Measurements from ENCODE around the gene KRTAP13-2.

Gene KRTAP13-2, protein sequence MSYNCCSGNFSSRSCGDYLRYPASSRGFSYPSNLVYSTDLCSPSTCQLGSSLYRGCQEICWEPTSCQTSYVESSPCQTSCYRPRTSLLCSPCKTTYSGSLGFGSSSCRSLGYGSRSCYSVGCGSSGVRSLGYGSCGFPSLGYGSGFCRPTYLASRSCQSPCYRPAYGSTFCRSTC

DNA sequence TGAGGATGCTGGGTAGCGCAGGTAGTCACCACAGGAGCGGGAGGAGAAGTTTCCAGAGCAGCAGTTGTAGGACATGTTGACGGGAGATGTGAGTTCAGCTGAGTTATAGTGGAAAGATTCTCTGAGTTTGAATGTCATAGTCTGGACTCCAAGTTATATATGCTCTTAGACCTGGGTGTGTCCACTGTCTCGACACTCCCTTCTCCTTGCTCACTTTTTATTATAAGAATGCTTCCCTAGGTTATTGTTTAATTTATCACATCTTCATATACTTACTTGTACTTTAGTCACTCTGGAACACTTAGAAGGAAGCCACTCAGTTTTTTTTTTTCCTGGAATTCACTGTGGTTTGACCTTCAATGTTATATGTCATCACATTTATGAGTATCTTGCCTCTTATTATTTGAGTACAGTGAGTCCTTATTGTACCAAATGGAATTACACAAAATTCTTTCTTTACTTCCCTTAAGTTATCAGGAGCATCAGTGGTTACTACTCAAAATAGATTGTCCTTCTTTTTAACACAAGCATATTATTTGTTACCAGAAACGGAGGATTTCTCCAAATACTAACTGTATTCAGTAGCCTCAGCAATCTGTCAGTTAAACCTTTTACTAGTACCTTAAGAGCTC lies at the start of gene KRTAP13-2:
Gene KRTAP13-2 (minus strand): TSS at position 133 of the 632 bp plus-strand sequence. CDS start 58 bp downstream, at position 75.
- no peaks in the 10 kb centered on the region for H3K4me1 ChIP-seq (ENCODE audit: control insufficient read depth in 1 of 2, insufficient read depth in 2 of 2, low read length in 2 of 2)
- H3K27me3 ChIP-seq (ENCODE audit: control insufficient read depth in 1 of 2, insufficient read depth in 2 of 2, low read length in 2 of 2), result no peaks in the 10 kb centered on the region
- no peak within 1 kb of the TSS for H3K9ac ChIP-seq (ENCODE audit: low read depth in 1 of 2, low read length in 2 of 2)
- no peak within 1 kb of the TSS for H3K27ac ChIP-seq (ENCODE audit: low read depth, low read length)
- no peaks in the 10 kb centered on the region for H3K36me3 ChIP-seq (ENCODE audit: control insufficient read depth in 1 of 2, insufficient read depth in 2 of 2, low read length in 2 of 2)
- no peak within 1 kb of the TSS for H3K4me3 ChIP-seq (ENCODE audit: low read depth in 1 of 2, low read length in 2 of 2)
- no peaks in the 10 kb centered on the region for H3K9me3 ChIP-seq (ENCODE audit: control insufficient read depth in 1 of 2, low read length in 2 of 2)

DNA sequence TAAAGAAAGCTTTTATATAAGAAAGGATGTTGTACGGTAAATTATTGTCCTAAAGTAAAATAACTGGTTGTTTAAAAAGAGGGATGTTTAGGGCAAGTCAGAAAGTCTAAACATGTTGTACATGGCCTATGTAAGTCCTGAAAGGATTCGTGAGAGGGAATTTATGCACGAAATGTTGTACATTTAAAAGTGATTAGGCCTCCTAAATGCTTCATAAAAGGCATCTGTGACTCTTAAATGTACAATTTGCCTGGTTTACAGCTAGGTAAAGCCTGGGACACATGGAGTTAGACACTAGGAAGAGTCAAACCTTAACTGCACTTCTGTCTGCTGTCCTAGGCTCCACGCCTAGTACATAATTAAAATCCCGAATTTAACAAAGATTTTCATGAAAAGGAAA lies 43.9 kb upstream of the KRTAP13-2 start:
- Histone ChIP-seq H3K4me1 (ENCODE audit: control insufficient read depth in 1 of 2, insufficient read depth in 2 of 2, low read length in 2 of 2) (no peaks in the 10 kb centered on the region), H3K27ac (ENCODE audit: low read depth, low read length) (no peak overlapping the region), H3K36me3 (ENCODE audit: control insufficient read depth in 1 of 2, insufficient read depth in 2 of 2, low read length in 2 of 2) (no peaks in the 10 kb centered on the region), H3K9me3 (ENCODE audit: control insufficient read depth in 1 of 2, low read length in 2 of 2) (peaks cover 0 to 11% of the 10 kb centered on the region in 2 donors), H3K27me3 (ENCODE audit: control insufficient read depth in 1 of 2, insufficient read depth in 2 of 2, low read length in 2 of 2) (no peaks in the 10 kb centered on the region), H3K4me3 (ENCODE audit: low read depth in 1 of 2, low read length in 2 of 2) (no peak overlapping the region), H3K9ac (ENCODE audit: low read depth in 1 of 2, low read length in 2 of 2) (no peak overlapping the region)

DNA sequence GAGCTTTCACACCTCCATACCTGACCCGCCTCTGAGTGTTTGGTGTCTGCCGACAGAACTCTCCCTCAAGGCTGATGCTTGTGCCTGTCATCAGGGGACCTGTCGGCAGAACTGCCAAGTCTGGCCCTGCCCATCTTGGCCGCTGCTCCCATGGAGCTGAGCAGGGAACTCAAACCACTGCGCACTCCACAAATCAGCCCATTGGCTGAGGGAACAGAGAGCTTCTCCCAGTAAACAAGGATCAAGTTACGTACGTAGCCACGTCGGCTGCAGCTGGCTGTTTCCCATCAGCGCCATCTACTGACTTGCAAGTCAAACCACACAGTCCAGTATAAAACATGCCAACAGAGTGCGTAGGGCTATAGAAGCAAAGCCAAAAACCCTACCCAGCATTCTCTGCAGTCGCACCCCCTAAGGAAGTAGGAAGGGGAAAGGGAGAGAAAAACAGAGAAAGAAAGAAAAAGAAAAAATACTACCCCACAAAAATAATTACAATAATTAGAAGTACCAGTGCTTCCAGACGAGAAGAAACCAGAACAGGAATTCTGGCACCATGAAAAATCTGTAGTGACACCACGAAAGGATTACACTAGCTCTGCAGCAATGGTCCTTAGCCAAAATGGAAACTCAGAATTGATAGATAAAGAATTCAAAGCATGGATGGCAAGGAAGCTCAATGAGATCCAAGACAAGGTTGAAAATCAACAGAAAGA lies 36.9 kb upstream of the KRTAP13-2 start:
- Histone ChIP-seq H3K4me1 (ENCODE audit: control insufficient read depth in 1 of 2, insufficient read depth in 2 of 2, low read length in 2 of 2) (no peaks in the 10 kb centered on the region), H3K27me3 (ENCODE audit: control insufficient read depth in 1 of 2, insufficient read depth in 2 of 2, low read length in 2 of 2) (no peaks in the 10 kb centered on the region), H3K36me3 (ENCODE audit: control insufficient read depth in 1 of 2, insufficient read depth in 2 of 2, low read length in 2 of 2) (no peaks in the 10 kb centered on the region), H3K27ac (ENCODE audit: low read depth, low read length) (no peak overlapping the region), H3K9ac (ENCODE audit: low read depth in 1 of 2, low read length in 2 of 2) (no peak overlapping the region), H3K9me3 (ENCODE audit: control insufficient read depth in 1 of 2, low read length in 2 of 2) (peaks cover 4 to 9% of the 10 kb centered on the region in 2 donors), H3K4me3 (ENCODE audit: low read depth in 1 of 2, low read length in 2 of 2) (no peak overlapping the region)

DNA sequence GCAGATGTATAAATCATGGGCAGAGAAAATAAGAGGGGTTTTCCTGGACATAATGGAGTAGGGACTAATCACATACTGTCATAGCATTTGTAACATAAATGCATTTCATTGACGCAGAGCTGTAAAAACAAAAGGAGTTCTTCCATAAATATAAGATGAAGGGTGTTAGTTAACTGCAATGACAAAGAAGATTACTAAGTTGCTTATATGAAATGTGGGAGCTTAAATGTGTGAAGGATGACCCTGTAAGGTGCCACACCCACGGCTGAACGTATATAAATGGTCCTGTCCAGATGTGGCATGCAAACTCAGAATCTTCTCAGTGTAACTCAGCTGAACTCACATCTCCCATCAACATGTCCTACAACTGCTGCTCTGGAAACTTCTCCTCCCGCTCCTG lies 23.7 kb upstream of the KRTAP13-2 start, which contains the start of gene KRTAP13-1:
Gene KRTAP13-1 (plus strand): TSS at position 301 of the 400 bp plus-strand sequence. CDS start 56 bp downstream, at position 357.
- no peaks in the 10 kb centered on the region for H3K27me3 ChIP-seq (ENCODE audit: control insufficient read depth in 1 of 2, insufficient read depth in 2 of 2, low read length in 2 of 2)
- no peaks in the 10 kb centered on the region for H3K36me3 ChIP-seq (ENCODE audit: control insufficient read depth in 1 of 2, insufficient read depth in 2 of 2, low read length in 2 of 2)
- no peaks in the 10 kb centered on the region for H3K4me1 ChIP-seq (ENCODE audit: control insufficient read depth in 1 of 2, insufficient read depth in 2 of 2, low read length in 2 of 2)
- H3K9ac ChIP-seq (ENCODE audit: low read depth in 1 of 2, low read length in 2 of 2), result no peak within 1 kb of the TSS
- H3K4me3 ChIP-seq (ENCODE audit: low read depth in 1 of 2, low read length in 2 of 2), result no peak within 1 kb of the TSS
- H3K27ac ChIP-seq (ENCODE audit: low read depth, low read length), result no peak within 1 kb of the TSS
- no peaks in the 10 kb centered on the region for H3K9me3 ChIP-seq (ENCODE audit: control insufficient read depth in 1 of 2, low read length in 2 of 2)

DNA sequence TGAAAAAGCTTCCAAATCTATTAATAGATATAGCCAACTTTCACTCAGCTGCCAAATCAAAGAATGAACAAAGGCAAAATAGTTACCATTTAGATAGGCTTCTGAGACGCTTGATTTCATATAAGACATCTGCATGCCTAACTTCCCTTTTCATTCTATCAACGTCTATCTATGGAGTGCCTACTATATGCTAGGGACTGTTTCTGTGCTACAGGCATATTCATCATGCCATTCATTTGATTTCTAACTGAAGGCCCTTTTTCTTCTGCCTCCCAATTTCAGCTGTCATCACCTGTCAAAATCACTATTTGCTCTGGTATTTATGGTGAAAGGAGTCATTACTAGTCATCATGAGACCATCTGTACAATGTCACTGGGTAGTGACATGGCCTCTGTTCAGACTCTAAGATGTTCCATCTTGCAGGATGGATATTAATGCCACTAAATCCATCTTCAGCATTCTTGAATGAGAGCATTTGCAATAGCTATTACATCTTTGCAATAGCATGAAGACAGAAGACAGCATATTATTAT lies 19.5 kb upstream of the KRTAP13-2 start:
- H3K27me3 ChIP-seq (ENCODE audit: control insufficient read depth in 1 of 2, insufficient read depth in 2 of 2, low read length in 2 of 2), result no peaks in the 10 kb centered on the region
- no peak overlapping the region for H3K9ac ChIP-seq (ENCODE audit: low read depth in 1 of 2, low read length in 2 of 2)
- no peak overlapping the region for H3K4me3 ChIP-seq (ENCODE audit: low read depth in 1 of 2, low read length in 2 of 2)
- H3K4me1 ChIP-seq (ENCODE audit: control insufficient read depth in 1 of 2, insufficient read depth in 2 of 2, low read length in 2 of 2), result no peaks in the 10 kb centered on the region
- no peaks in the 10 kb centered on the region for H3K36me3 ChIP-seq (ENCODE audit: control insufficient read depth in 1 of 2, insufficient read depth in 2 of 2, low read length in 2 of 2)
- H3K9me3 ChIP-seq (ENCODE audit: control insufficient read depth in 1 of 2, low read length in 2 of 2), result no peaks in the 10 kb centered on the region
- H3K27ac ChIP-seq (ENCODE audit: low read depth, low read length), result no peak overlapping the region

DNA sequence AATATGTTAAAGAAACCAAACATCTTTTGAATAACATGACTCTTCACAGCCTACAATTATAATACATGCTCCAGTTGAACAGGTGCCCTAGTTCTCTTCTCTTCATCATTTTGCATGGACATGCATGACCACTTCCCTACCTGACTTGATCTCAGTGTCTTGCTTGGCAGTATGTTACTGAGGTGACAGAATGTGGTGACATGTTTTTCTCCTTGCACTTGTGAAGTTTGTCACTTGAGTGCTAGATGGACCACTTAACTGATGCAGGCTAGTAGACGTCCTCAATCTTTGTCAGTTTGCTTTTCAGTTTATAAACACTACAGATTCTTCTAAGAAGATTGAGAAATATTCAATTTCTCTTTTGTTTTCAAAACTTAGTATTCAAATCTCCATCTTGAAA lies 10.1 kb upstream of the KRTAP13-2 start:
- Histone ChIP-seq H3K4me3 (ENCODE audit: low read depth in 1 of 2, low read length in 2 of 2) (no peak overlapping the region), H3K4me1 (ENCODE audit: control insufficient read depth in 1 of 2, insufficient read depth in 2 of 2, low read length in 2 of 2) (no peaks in the 10 kb centered on the region), H3K9me3 (ENCODE audit: control insufficient read depth in 1 of 2, low read length in 2 of 2) (peaks cover 0 to 7% of the 10 kb centered on the region in 2 donors), H3K9ac (ENCODE audit: low read depth in 1 of 2, low read length in 2 of 2) (no peak overlapping the region), H3K27ac (ENCODE audit: low read depth, low read length) (no peak overlapping the region), H3K36me3 (ENCODE audit: control insufficient read depth in 1 of 2, insufficient read depth in 2 of 2, low read length in 2 of 2) (no peaks in the 10 kb centered on the region), H3K27me3 (ENCODE audit: control insufficient read depth in 1 of 2, insufficient read depth in 2 of 2, low read length in 2 of 2) (no peaks in the 10 kb centered on the region)

DNA sequence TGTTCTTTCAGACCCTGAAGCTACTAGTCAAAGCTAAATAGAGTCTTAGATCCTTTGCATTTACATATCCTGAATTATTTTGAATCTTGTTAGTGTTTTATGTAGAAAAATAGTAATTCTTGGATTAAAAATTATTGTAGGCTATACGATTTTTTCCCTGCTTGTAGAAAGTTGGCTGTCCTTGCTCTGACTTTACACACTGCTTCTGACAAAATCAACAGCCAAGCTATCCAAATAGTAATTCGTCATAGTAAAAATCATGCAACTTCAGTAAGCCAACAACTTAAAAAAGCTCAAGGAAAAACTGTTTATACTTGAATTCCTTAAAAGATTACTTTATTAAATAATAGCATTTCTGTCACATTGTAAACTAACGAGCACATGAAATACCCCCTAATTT lies 16.2 kb downstream of the KRTAP13-2 start:
- H3K4me1 ChIP-seq (ENCODE audit: control insufficient read depth in 1 of 2, insufficient read depth in 2 of 2, low read length in 2 of 2), result no peaks in the 10 kb centered on the region
- H3K9me3 ChIP-seq (ENCODE audit: control insufficient read depth in 1 of 2, low read length in 2 of 2), result peaks cover 0 to 5% of the 10 kb centered on the region in 2 donors
- H3K9ac ChIP-seq (ENCODE audit: low read depth in 1 of 2, low read length in 2 of 2), result no peak overlapping the region
- no peaks in the 10 kb centered on the region for H3K27me3 ChIP-seq (ENCODE audit: control insufficient read depth in 1 of 2, insufficient read depth in 2 of 2, low read length in 2 of 2)
- H3K27ac ChIP-seq (ENCODE audit: low read depth, low read length), result no peak overlapping the region
- H3K4me3 ChIP-seq (ENCODE audit: low read depth in 1 of 2, low read length in 2 of 2), result no peak overlapping the region
- no peaks in the 10 kb centered on the region for H3K36me3 ChIP-seq (ENCODE audit: control insufficient read depth in 1 of 2, insufficient read depth in 2 of 2, low read length in 2 of 2)

DNA sequence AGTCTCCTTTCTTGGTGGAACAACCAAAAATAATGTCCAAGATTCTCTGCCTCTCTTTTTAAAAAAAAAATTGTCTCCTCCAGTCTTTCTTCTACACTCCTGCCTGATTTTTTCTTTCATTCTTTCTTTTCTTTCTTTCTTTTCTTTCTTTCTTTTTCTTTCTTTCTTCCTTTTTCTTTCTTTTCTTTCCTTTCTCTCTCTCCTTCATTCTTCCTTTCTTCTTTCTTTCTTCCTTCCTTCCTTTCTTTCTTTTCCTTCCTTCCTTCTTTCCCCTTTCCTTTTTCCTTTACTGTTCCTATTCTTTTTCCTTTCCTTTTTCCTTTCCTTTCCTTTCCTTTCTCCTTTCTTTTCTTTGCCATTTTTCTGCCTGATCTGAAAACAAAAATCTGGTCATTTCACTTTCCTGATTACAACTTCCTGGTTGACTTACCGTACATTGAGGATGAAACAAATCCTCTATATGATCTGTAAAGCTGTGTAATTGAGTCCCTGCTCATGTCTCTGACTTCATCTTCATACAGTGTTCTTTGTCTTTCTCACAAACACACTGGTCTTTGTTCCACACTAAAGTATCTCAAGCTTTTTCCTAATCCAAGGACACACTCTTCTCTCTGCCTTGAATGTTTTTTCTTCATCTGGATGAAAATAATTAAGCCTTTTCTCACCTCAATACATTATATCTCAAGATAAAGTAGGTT lies 17.6 kb downstream of the KRTAP13-2 start:
- H3K4me1 ChIP-seq (ENCODE audit: control insufficient read depth in 1 of 2, insufficient read depth in 2 of 2, low read length in 2 of 2), result no peaks in the 10 kb centered on the region
- H3K9ac ChIP-seq (ENCODE audit: low read depth in 1 of 2, low read length in 2 of 2), result no peak overlapping the region

DNA sequence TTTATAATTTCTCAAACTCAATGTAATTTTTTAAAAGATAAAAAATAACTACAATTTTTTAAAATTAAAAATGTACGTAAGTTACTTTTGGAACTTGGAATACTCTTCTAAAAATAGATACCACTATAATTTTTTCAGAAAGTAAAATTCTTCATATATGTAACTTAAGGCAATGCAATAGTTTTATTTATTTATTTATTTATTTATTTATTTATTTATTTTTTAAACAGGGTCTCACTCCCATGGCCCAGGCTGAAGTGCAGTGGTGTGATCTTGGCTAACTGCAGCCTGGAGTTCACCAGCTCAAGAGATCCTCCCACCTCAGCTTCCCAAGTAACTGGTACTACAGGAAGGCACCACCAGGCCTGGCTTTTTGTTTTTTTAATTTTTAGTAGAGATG lies 20.5 kb downstream of the KRTAP13-2 start:
- Histone ChIP-seq H3K9ac (ENCODE audit: low read depth in 1 of 2, low read length in 2 of 2) (no peak overlapping the region), H3K4me1 (ENCODE audit: control insufficient read depth in 1 of 2, insufficient read depth in 2 of 2, low read length in 2 of 2) (no peaks in the 10 kb centered on the region), H3K27ac (ENCODE audit: low read depth, low read length) (no peak overlapping the region), H3K9me3 (ENCODE audit: control insufficient read depth in 1 of 2, low read length in 2 of 2) (no peaks in the 10 kb centered on the region), H3K4me3 (ENCODE audit: low read depth in 1 of 2, low read length in 2 of 2) (no peak overlapping the region), H3K27me3 (ENCODE audit: control insufficient read depth in 1 of 2, insufficient read depth in 2 of 2, low read length in 2 of 2) (no peaks in the 10 kb centered on the region), H3K36me3 (ENCODE audit: control insufficient read depth in 1 of 2, insufficient read depth in 2 of 2, low read length in 2 of 2) (no peaks in the 10 kb centered on the region)

More for the DNA sequence above, 17.6 kb downstream of the KRTAP13-2 start:
- H3K36me3 ChIP-seq (ENCODE audit: control insufficient read depth in 1 of 2, insufficient read depth in 2 of 2, low read length in 2 of 2), result no peaks in the 10 kb centered on the region
- no peak overlapping the region for H3K4me3 ChIP-seq (ENCODE audit: low read depth in 1 of 2, low read length in 2 of 2)
- H3K9me3 ChIP-seq (ENCODE audit: control insufficient read depth in 1 of 2, low read length in 2 of 2), result peaks cover 0 to 5% of the 10 kb centered on the region in 2 donors
- H3K27ac ChIP-seq (ENCODE audit: low read depth, low read length), result no peak overlapping the region
- H3K27me3 ChIP-seq (ENCODE audit: control insufficient read depth in 1 of 2, insufficient read depth in 2 of 2, low read length in 2 of 2), result no peaks in the 10 kb centered on the region
